H1 (cell line): Measurements from ENCODE around the gene MYOCD. TPM values are rescaled to one million over a fixed set of nuclear protein-coding genes. Genes with fewer than 3 reads are reported as not detected.

Experiments
- CTCF ChIA-PET: fragments of 300-600 bp; sonication (Branson Sonifier 250); formaldehyde crosslinking; loops from one replicate; lab custom pipeline; 2021; ENCODE audit not compliant: partially characterized antibody; lab: Charles Lee
- POLR2A ChIA-PET: fragments of 300-600 bp; sonication (Branson Sonifier 250); formaldehyde crosslinking; loops from one replicate; lab custom pipeline; 2021; ENCODE audit warnings: inconsistent platforms; ENCODE audit not compliant: partially characterized antibody; lab: Charles Lee
- DNase-seq, 2 experiments: peaks; one replicate each; pipeline versions ENCODE4 v3.0.0 to v3.0.0-alpha.2; 2010 to 2022; ENCODE audit warnings: low spot score in 2 of 2, low read depth in 1 of 2, mixed read lengths in 1 of 2
- FAIRE-seq: peaks from 2 replicates; lab custom pipeline; 2011; peaks lifted over from hg19 to GRCh38; lab: Jason Lieb, UNC
- H2AFZ ChIP-seq: 2 replicates; pipeline ENCODE4 v1.8.1; 2012; ENCODE audit warnings: low read length, inconsistent platforms
- H2AK5ac ChIP-seq: 2 replicates; pipeline ENCODE4 v1.6.1; 2013; ENCODE audit warnings: low read depth, low read length
- H2BK120ac ChIP-seq: replicated peaks from 2 replicates; pipeline ENCODE3; 2013; ENCODE audit warnings: low read depth, low read length, inconsistent platforms
- H2BK12ac ChIP-seq: 2 replicates; pipeline ENCODE4 v1.6.1; 2013; ENCODE audit warnings: low read depth, low read length
- H2BK15ac ChIP-seq: 2 replicates; pipeline ENCODE4 v1.6.1; 2013; ENCODE audit warnings: low read length
- H2BK20ac ChIP-seq: 2 replicates; pipeline ENCODE4 v1.6.1; 2013; ENCODE audit warnings: low read length
- H2BK5ac ChIP-seq: 2 replicates; pipeline ENCODE4 v1.6.1; 2013; ENCODE audit warnings: low read depth, low read length
- H3K14ac ChIP-seq: 2 replicates; pipeline ENCODE4 v1.6.1; 2013; ENCODE audit warnings: inconsistent platforms; ENCODE audit not compliant: insufficient read length
- H3K18ac ChIP-seq: 2 replicates; pipeline ENCODE4 v1.6.1; 2013; ENCODE audit warnings: low read length; ENCODE audit errors: extremely low read depth
- H3K23ac ChIP-seq: 2 replicates; pipeline ENCODE4 v1.6.1; 2013; ENCODE audit warnings: inconsistent platforms; ENCODE audit not compliant: insufficient read length
- H3K23me2 ChIP-seq: 2 replicates; pipeline ENCODE4 v1.6.1; 2013; ENCODE audit warnings: low read depth, low read length
- H3K27ac ChIP-seq: 2 replicates; pipeline ENCODE4 v1.6.1; 2011; ENCODE audit warnings: low read depth, low read length, inconsistent platforms
- H3K27me3 ChIP-seq, 4 experiments: replicated peaks in 1 of 4; 1 replicate in 1 of 4; 2 replicates in 3 of 4; pipeline versions ENCODE4 v1.6.1 to v1.8.1; 2011 to 2013; ENCODE audit warnings: low read length in 3 of 4, mild to moderate bottlenecking in 3 of 4, inconsistent platforms in 2 of 4, mixed read lengths in 2 of 4, moderate library complexity in 1 of 4; ENCODE audit not compliant: control insufficient read depth in 3 of 4, insufficient read depth in 3 of 4; ENCODE audit errors: extremely low read depth in 1 of 4
- H3K36me3 ChIP-seq, 4 experiments: 2 replicates each; pipeline versions ENCODE4 v1.6.1 to v1.8.1; 2011 to 2013; ENCODE audit warnings: mild to moderate bottlenecking in 4 of 4, low read length in 3 of 4, moderate library complexity in 2 of 4, control low read depth in 1 of 4, inconsistent platforms in 1 of 4; ENCODE audit not compliant: insufficient read depth in 4 of 4, control insufficient read depth in 2 of 4
- H3K4ac ChIP-seq: replicated peaks from 2 replicates; pipeline ENCODE3; 2013; ENCODE audit warnings: low read length, low read depth, mixed read lengths, inconsistent platforms; ENCODE audit not compliant: insufficient read length
- H3K4me1 ChIP-seq, 4 experiments: replicated peaks in 1 of 4; 1 replicate in 1 of 4; 2 replicates in 3 of 4; pipeline versions ENCODE4 v1.6.1 to v1.8.1; 2011 to 2013; ENCODE audit warnings: low read length in 3 of 4, inconsistent platforms in 2 of 4, mixed read lengths in 1 of 4; ENCODE audit not compliant: insufficient read depth in 4 of 4, control insufficient read depth in 3 of 4
- H3K4me2 ChIP-seq, 2 experiments: 2 replicates each; pipeline versions ENCODE4 v1.6.1 to v1.8.1; 2011 to 2013; ENCODE audit warnings: low read depth in 2 of 2, low read length in 2 of 2, control low read depth in 1 of 2, inconsistent platforms in 1 of 2, mild to moderate bottlenecking in 1 of 2; ENCODE audit not compliant: insufficient read depth in 1 of 2
- H3K4me3 ChIP-seq, 4 experiments: fragments of 200-600, 300-600 bp in 1 of 4; sonication (generic), shearing (Covaris generic), sonication (Bioruptor Twin) in 1 of 4; 2 replicates each; pipeline versions ENCODE4 v1.5.1 to v1.8.1; 2011 to 2016; ENCODE audit warnings: low read length in 4 of 4, low read depth in 3 of 4, control low read depth in 2 of 4, inconsistent platforms in 2 of 4, mild to moderate bottlenecking in 2 of 4, mixed read lengths in 1 of 4, moderate library complexity in 1 of 4; ENCODE audit not compliant: insufficient read depth in 2 of 4; ENCODE audit errors: extremely low read depth in 1 of 4
- H3K56ac ChIP-seq: replicated peaks from 2 replicates; pipeline ENCODE3; 2013; ENCODE audit warnings: low read depth, mild to moderate bottlenecking, mixed read lengths, low read length, inconsistent platforms; ENCODE audit not compliant: insufficient read length
- H3K79me1 ChIP-seq: 2 replicates; pipeline ENCODE4 v1.6.1; 2013; ENCODE audit warnings: low read depth, low read length, control low read depth
- H3K79me2 ChIP-seq, 2 experiments: 2 replicates each; pipeline versions ENCODE4 v1.6.1 to v1.8.1; 2012 to 2013; ENCODE audit warnings: low read length in 2 of 2, mild to moderate bottlenecking in 2 of 2, inconsistent platforms in 1 of 2; ENCODE audit not compliant: insufficient read depth in 2 of 2, control insufficient read depth in 1 of 2
- H3K9ac ChIP-seq, 4 experiments: replicated peaks in 1 of 4; 1 replicate in 1 of 4; 2 replicates in 3 of 4; pipeline versions ENCODE4 v1.6.1 to v1.8.1; 2011 to 2013; ENCODE audit warnings: low read depth in 3 of 4, low read length in 3 of 4, control low read depth in 2 of 4, mild to moderate bottlenecking in 2 of 4, moderate library complexity in 2 of 4, inconsistent platforms in 1 of 4; ENCODE audit errors: extremely low read depth in 1 of 4
- H3K9me3 ChIP-seq, 2 experiments: 2 replicates each; pipeline versions ENCODE4 v1.6.1 to v1.8.1; 2012 to 2013; ENCODE audit warnings: mild to moderate bottlenecking in 2 of 2, moderate library complexity in 2 of 2, control low read depth in 1 of 2, inconsistent platforms in 1 of 2, low read depth in 1 of 2, low read length in 1 of 2, mixed read lengths in 1 of 2; ENCODE audit not compliant: insufficient read depth in 2 of 2
- H4K20me1 ChIP-seq, 2 experiments: replicated peaks in 1 of 2; 2 replicates each; pipeline versions ENCODE3 to v1.8.1; 2011 to 2013; ENCODE audit warnings: inconsistent platforms in 2 of 2, low read length in 2 of 2, mild to moderate bottlenecking in 1 of 2; ENCODE audit not compliant: insufficient read depth in 2 of 2, control insufficient read depth in 1 of 2
- H4K5ac ChIP-seq: 2 replicates; pipeline ENCODE4 v1.6.1; 2013; ENCODE audit warnings: low read length, low read depth, mixed read lengths, inconsistent platforms; ENCODE audit not compliant: insufficient read length
- H4K8ac ChIP-seq: 2 replicates; pipeline ENCODE4 v1.8.0; 2013; ENCODE audit warnings: mild to moderate bottlenecking, moderate library complexity, low read length, inconsistent platforms; ENCODE audit not compliant: insufficient read depth; ENCODE audit errors: extremely low read depth
- H4K91ac ChIP-seq: replicated peaks from 2 replicates; pipeline ENCODE3; 2013; ENCODE audit warnings: low read length, mixed read lengths, inconsistent platforms; ENCODE audit not compliant: insufficient read length
- BRCA1 ChIP-seq: IDR thresholded peaks from 2 replicates; pipeline ENCODE4 v1.6.1; 2012; ENCODE audit warnings: low read depth, low read length, improper control_type of control experiment
- EGR1 ChIP-seq: IDR thresholded peaks from 2 replicates; pipeline ENCODE4 v1.6.1; 2011; ENCODE audit warnings: low read depth, low read length, borderline replicate concordance
- GABPA ChIP-seq: IDR thresholded peaks from 2 replicates; pipeline ENCODE4 v1.6.1; 2011; ENCODE audit warnings: mild to moderate bottlenecking, low read length, moderate library complexity, borderline replicate concordance; ENCODE audit not compliant: insufficient read depth
- SP2 ChIP-seq: IDR thresholded peaks from 2 replicates; pipeline ENCODE4 v1.6.1; 2012; ENCODE audit warnings: mild to moderate bottlenecking, low read length, inconsistent platforms
- TEAD4 ChIP-seq: IDR thresholded peaks from 2 replicates; pipeline ENCODE4 v1.6.1; 2012; ENCODE audit warnings: low read depth, low read length, inconsistent platforms, mixed read lengths
- WGBS, 2 experiments: shearing (Covaris generic) in 1 of 2; methylation state at CpG; one replicate each; pipeline versions ENCODE4 v1.1.6 to v1.1.7; 2013 to 2015; ENCODE audit warnings: low lambda C conversion rate in 2 of 2, mixed read lengths in 2 of 2, inconsistent platforms in 1 of 2, low coverage in 1 of 2, missing lambda C conversion rate in 1 of 2; ENCODE audit not compliant: insufficient replicate concordance in 2 of 2, insufficient coverage in 1 of 2, insufficient read length in 1 of 2; ENCODE audit errors: extremely low coverage in 1 of 2, missing lambda C conversion rate in 1 of 2; 5-methylcytosine and 5-hydroxymethylcytosine counted together
- polyA plus RNA-seq, 7 experiments: library from polyadenylated mRNA; depleted of rRNA in 3 of 7; stranded (reverse) in 5 of 7; unstranded in 2 of 7; fragments of >200 nt in 5 of 7; fragments of 200-250 nt in 2 of 7; gene quantifications; 1 replicate in 5 of 7; 2 replicates in 1 of 7; 4 replicates in 1 of 7; pipeline versions ENCODE4 v1.2.1 to v1.2.3, GENCODE V29; 2011 to 2013; ENCODE audit warnings: missing spikeins in 2 of 7, mixed read lengths in 2 of 7
- total RNA-seq: library from RNA; stranded (reverse); fragmentation: NEBNext Ultra II Directional; extraction: Animal tissue kit (Norgen Biotek cat#: 25700); gene quantifications from 2 replicates; pipeline ENCODE4 v1.2.1, GENCODE V29; 2021
- TF ChIP-seq, protein P1 (sequence below): IDR thresholded peaks from 2 replicates; pipeline ENCODE4 v1.6.1; 2012; ENCODE audit warnings: inconsistent platforms

Gene MYOCD
- total and polyA plus RNA-seq, 2 of the 8 experiments (the other 6 are each of a cell fraction or from before 2014, with no cell fraction given), result 0.30 to 4.9 TPM

GRCh38 chr17:12623220-12623848 lies 42.4 kb upstream of the MYOCD start:
- Histone ChIP-seq H3K36me3 (no peaks in the 10 kb centered on the region), H3K56ac (no peak overlapping the region), H2BK5ac (peak overlapping the region; percentile 69; the same call in 1 of the 2 replicates), H4K91ac (no peak overlapping the region)
- TF ChIP-seq EGR1 (no peak), BRCA1 (no peak), SP2 (no peak), GABPA (no peak), TEAD4 (no peak)
- TF ChIP-seq, protein P1, sequence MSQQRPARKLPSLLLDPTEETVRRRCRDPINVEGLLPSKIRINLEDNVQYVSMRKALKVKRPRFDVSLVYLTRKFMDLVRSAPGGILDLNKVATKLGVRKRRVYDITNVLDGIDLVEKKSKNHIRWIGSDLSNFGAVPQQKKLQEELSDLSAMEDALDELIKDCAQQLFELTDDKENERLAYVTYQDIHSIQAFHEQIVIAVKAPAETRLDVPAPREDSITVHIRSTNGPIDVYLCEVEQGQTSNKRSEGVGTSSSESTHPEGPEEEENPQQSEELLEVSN, result no peak
- TF ChIP-seq, all 59 proteins: peak for 0
- FAIRE-seq (no peak), DNase-seq (no peak)
- no peak overlapping the region for H2BK120ac ChIP-seq
- ChIA-PET CTCF (interaction anchor here (0.6 to 2.1 kb wide), 3 partner anchors 9 to 1443 kb away, joined by 3 to 6 read pairs (median 6); no protein-coding TSS in a partner anchor), POLR2A (no interaction called here)
- peak overlapping the region; percentile 5; the same call in 1 of the 2 replicates for H2BK20ac ChIP-seq
- H3K27me3 ChIP-seq, result no peaks in the 10 kb centered on the region
- no peak overlapping the region for H3K9ac ChIP-seq
- H4K5ac ChIP-seq, result no peak overlapping the region
- WGBS, 2 experiments, result 89% methylated on average over 16 of the region's 16 CpGs; no CpG with 5 or more reads in 1 of the 2 experiments
- H2AK5ac ChIP-seq, result no peak overlapping the region
- H3K4ac ChIP-seq, result no peak overlapping the region
- no peaks in the 10 kb centered on the region for H4K20me1 ChIP-seq
- H3K18ac ChIP-seq, result no peak overlapping the region
- H4K8ac ChIP-seq, result no peak overlapping the region
- no peaks in the 10 kb centered on the region; the same call in 1 of the 2 replicates for H3K23me2 ChIP-seq
- no peaks in the 10 kb centered on the region for H3K79me1 ChIP-seq
- H3K14ac ChIP-seq, result no peak overlapping the region
- H3K4me3 ChIP-seq, result no peak overlapping the region
- H3K4me1 ChIP-seq, result peaks cover 0 to 16% (median 5%) of the 10 kb centered on the region in 4 experiments; a peak in 4 of 7 replicates
- no peak overlapping the region for H3K23ac ChIP-seq
- peak overlapping the region; percentile 2; the same call in 1 of the 2 replicates for H2BK12ac ChIP-seq
- no peak overlapping the region for H3K27ac ChIP-seq
- H2AFZ ChIP-seq, result peak overlapping the region; percentile 41; the same call in 1 of the 2 replicates
- H3K4me2 ChIP-seq, result no peak overlapping the region
- no peaks in the 10 kb centered on the region for H3K79me2 ChIP-seq
- H3K9me3 ChIP-seq, result no peaks in the 10 kb centered on the region
- H2BK15ac ChIP-seq, result 0 out of 2 replicates have a peak overlapping the region, but pooled peaks have one; percentile 18
